ENCODE data around the gene TMEM163.

The TMEM163 gene

GRCh38 chr2:134665727-134666506 lies 52.9 kb downstream of the TMEM163 start:
- Mint-ChIP-seq H3K27me3 (ENCODE audit: low read depth) (peaks cover 6% of the 10 kb centered on the region), H3K4me3 (no peak overlapping the region), H3K36me3 (ENCODE audit: low read depth) (no peaks in the 10 kb centered on the region), H3K4me1 (no peaks in the 10 kb centered on the region), H3K27ac (no peak overlapping the region), H3K9me3 (no peaks in the 10 kb centered on the region)
- TF ChIP-seq, protein P1, sequence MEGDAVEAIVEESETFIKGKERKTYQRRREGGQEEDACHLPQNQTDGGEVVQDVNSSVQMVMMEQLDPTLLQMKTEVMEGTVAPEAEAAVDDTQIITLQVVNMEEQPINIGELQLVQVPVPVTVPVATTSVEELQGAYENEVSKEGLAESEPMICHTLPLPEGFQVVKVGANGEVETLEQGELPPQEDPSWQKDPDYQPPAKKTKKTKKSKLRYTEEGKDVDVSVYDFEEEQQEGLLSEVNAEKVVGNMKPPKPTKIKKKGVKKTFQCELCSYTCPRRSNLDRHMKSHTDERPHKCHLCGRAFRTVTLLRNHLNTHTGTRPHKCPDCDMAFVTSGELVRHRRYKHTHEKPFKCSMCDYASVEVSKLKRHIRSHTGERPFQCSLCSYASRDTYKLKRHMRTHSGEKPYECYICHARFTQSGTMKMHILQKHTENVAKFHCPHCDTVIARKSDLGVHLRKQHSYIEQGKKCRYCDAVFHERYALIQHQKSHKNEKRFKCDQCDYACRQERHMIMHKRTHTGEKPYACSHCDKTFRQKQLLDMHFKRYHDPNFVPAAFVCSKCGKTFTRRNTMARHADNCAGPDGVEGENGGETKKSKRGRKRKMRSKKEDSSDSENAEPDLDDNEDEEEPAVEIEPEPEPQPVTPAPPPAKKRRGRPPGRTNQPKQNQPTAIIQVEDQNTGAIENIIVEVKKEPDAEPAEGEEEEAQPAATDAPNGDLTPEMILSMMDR (IDR thresholded peaks at IDR 0.05; ENCODE audit: unreplicated experiment in 3 of 3) = no peak

- no peak overlapping the region for H3K4me3 Mint-ChIP-seq
- TF ChIP-seq, protein P1 (IDR thresholded peaks at IDR 0.05; ENCODE audit: unreplicated experiment in 3 of 3) = no peak
- H3K36me3 Mint-ChIP-seq (ENCODE audit: low read depth) = no peaks in the 10 kb centered on the region
- H3K4me1 Mint-ChIP-seq = no peaks in the 10 kb centered on the region
- H3K27ac Mint-ChIP-seq = no peak overlapping the region
- H3K9me3 Mint-ChIP-seq = no peaks in the 10 kb centered on the region
- peaks cover 3% of the 10 kb centered on the region for H3K27me3 Mint-ChIP-seq (ENCODE audit: low read depth)
Measured at GRCh38 chr2:134663451-134664450, 55.0 kb downstream of the TMEM163 start.

DNA sequence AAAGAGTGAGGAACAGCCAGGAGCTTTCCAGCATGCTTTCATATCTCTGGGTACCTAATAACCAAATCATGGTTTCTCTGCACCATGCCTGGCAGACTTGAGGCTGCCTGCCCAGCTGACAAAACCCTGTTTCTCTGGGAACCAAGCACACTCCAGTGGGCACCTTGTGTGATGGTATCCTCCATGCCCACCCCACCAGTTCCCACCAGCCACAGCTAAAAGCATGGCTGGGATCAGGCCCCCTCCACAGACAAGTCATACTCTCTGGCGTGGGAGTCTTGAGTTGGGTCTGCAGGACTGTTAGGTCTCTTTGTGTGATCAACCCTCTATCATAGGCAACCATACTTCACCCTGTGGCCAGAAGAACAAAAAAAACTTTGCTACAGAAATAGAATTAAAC lies 56.0 kb downstream of the TMEM163 start:
- peaks cover 3% of the 10 kb centered on the region for H3K27me3 Mint-ChIP-seq (ENCODE audit: low read depth)
- H3K36me3 Mint-ChIP-seq (ENCODE audit: low read depth) = no peaks in the 10 kb centered on the region
- H3K27ac Mint-ChIP-seq = no peak overlapping the region
- no peaks in the 10 kb centered on the region for H3K9me3 Mint-ChIP-seq
- TF ChIP-seq, protein P1 (IDR thresholded peaks at IDR 0.05; ENCODE audit: unreplicated experiment in 3 of 3) = no peak
- no peaks in the 10 kb centered on the region for H3K4me1 Mint-ChIP-seq
- H3K4me3 Mint-ChIP-seq = no peak overlapping the region

DNA sequence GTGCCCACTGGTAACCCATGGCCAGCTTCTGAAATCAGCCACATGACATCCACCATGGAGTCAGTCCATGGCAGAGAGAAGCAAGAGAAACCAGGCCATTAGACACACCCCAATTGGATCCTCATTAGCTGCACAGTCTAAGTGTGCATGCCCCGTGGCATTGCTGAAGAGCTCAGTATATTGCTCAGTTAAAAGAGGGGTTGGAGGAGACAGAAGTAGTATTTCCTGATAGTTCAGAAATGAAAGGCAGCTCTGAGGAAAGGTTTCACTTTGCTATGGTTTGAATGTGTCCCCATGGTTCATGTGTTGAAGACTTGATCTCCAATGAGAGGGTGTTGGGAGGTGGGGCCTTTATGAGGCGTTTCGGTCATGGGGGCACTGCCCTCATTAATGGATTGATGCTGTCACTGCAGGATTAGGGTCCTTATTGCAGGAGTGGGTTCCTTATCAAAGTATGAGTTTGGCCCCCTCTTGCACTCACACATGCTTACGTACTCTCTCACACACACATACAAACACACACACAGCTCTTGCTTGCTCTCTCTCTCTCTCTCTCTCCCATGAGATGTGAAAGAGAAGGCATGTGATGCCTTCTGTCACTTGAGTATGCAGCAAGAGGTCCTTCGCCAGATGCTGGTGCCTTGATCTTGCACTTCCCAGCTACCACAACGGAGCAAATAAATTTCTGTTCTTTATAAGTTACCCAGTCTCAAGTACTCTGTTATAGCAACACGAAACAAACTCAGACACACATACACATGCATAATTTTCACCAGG lies 58.0 kb downstream of the TMEM163 start:
- TF ChIP-seq, protein P1 (IDR thresholded peaks at IDR 0.05; ENCODE audit: unreplicated experiment in 3 of 3) = no peak
- Mint-ChIP-seq H3K4me1 (no peaks in the 10 kb centered on the region), H3K9me3 (no peaks in the 10 kb centered on the region)

DNA sequence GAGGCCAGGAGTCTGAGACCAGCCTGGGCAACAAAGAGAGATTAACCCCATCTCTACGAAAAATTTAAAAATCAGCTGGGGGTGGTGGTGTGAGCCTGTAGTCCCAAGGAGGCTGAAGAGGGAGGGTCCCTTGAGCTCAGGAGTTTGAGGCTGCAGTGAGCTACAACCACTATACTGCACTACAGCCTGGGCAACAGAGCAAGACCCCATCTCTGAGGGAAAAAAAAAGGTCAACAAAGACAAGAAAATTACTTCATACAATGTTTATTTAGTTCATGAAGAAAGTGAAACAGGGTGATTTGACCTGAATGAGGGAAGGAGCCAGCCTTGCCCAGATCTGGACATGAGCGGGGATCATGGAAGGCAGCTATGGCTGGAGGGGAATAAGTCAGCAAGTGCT lies 59.1 kb downstream of the TMEM163 start:
- Mint-ChIP-seq H3K4me1 (no peaks in the 10 kb centered on the region), H3K9me3 (no peaks in the 10 kb centered on the region), H3K4me3 (no peak overlapping the region), H3K36me3 (ENCODE audit: low read depth) (no peaks in the 10 kb centered on the region), H3K27ac (no peak overlapping the region), H3K27me3 (ENCODE audit: low read depth) (no peaks in the 10 kb centered on the region)
- TF ChIP-seq, protein P1 (IDR thresholded peaks at IDR 0.05; ENCODE audit: unreplicated experiment in 3 of 3) = no peak

More for the DNA sequence above, 58.0 kb downstream of the TMEM163 start:
- H3K36me3 Mint-ChIP-seq (ENCODE audit: low read depth) = no peaks in the 10 kb centered on the region
- no peak overlapping the region for H3K4me3 Mint-ChIP-seq
- H3K27me3 Mint-ChIP-seq (ENCODE audit: low read depth) = no peaks in the 10 kb centered on the region
- H3K27ac Mint-ChIP-seq = no peak overlapping the region

Data from nephron (organoid).